CD4-positive, alpha-beta T cell (primary cell): ENCODE data around the gene AP1G1. TPM values are rescaled to one million over a fixed set of nuclear protein-coding genes. Genes with fewer than 3 reads are reported as not detected.

Experiments
- ATAC-seq: fragments of 200-7000 bp; cut with Tn5 transposase; one replicate; pipeline ENCODE4 v1.10.0; 2022; ENCODE audit warnings: mild to moderate bottlenecking; ENCODE audit not compliant: poor library complexity
- CTCF ChIA-PET: fragments of 350-600 bp; sonication (Branson Sonifier 250); formaldehyde crosslinking; loops from one replicate; lab custom pipeline; 2021; ENCODE audit warnings: antibody characterized with exemption, inconsistent platforms; lab: Charles Lee
- POLR2A ChIA-PET: fragments of 350-600 bp; sonication (Branson Sonifier 250); formaldehyde crosslinking; loops from one replicate; lab custom pipeline; 2021; ENCODE audit warnings: antibody characterized with exemption, inconsistent platforms; lab: Charles Lee
- DNase-seq, 14 experiments: peaks; one replicate each; pipeline ENCODE4 v3.0.0-alpha.2; 2013 to 2020; ENCODE audit warnings: mixed read lengths in 2 of 14
- H3K27ac ChIP-seq, 2 donors: one replicate each; pipeline versions ENCODE4 v1.5.1 to v1.7.0; 2013; ENCODE audit warnings: low read length in 2 of 2, low read depth in 1 of 2, mild to moderate bottlenecking in 1 of 2
- H3K27me3 ChIP-seq, 2 experiments: 1 replicate in 1 of 2; 2 replicates in 1 of 2; pipeline versions ENCODE4 v1.6.1 to v1.7.0; 2013; ENCODE audit warnings: low read length in 2 of 2, control low read depth in 1 of 2, mild to moderate bottlenecking in 1 of 2, moderate library complexity in 1 of 2; ENCODE audit not compliant: insufficient read depth in 2 of 2, control insufficient read depth in 1 of 2
- H3K36me3 ChIP-seq: one replicate; pipeline ENCODE4 v1.6.1; 2013; ENCODE audit warnings: low read length, control low read depth; ENCODE audit not compliant: insufficient read depth
- H3K4me1 ChIP-seq: one replicate; pipeline ENCODE4 v1.6.1; 2013; ENCODE audit warnings: low read length, control low read depth; ENCODE audit not compliant: insufficient read depth
- H3K4me3 ChIP-seq: one replicate; pipeline ENCODE4 v1.5.1; 2013; ENCODE audit warnings: mild to moderate bottlenecking, low read length, moderate library complexity
- H3K9me3 ChIP-seq, 2 experiments: 1 replicate in 1 of 2; 2 replicates in 1 of 2; pipeline versions ENCODE4 v1.6.1 to v1.7.0; 2013; ENCODE audit warnings: low read length in 2 of 2, mild to moderate bottlenecking in 2 of 2, control low read depth in 1 of 2, moderate library complexity in 1 of 2; ENCODE audit not compliant: control insufficient read depth in 1 of 2, insufficient read depth in 1 of 2
- H3K27ac Mint-ChIP-seq: one replicate; pipeline ENCODE4 v1.8.0; 2020; ENCODE audit warnings: mixed read lengths
- H3K27me3 Mint-ChIP-seq: one replicate; pipeline ENCODE4 v1.8.0; 2021; ENCODE audit warnings: mixed read lengths
- H3K36me3 Mint-ChIP-seq: one replicate; pipeline ENCODE4 v1.8.0; 2021; ENCODE audit warnings: low read depth, mixed read lengths
- H3K4me1 Mint-ChIP-seq: one replicate; pipeline ENCODE4 v1.8.0; 2021; ENCODE audit warnings: low read depth, mixed read lengths
- H3K4me3 Mint-ChIP-seq: one replicate; pipeline ENCODE4 v1.8.0; 2020; ENCODE audit warnings: mild to moderate bottlenecking, mixed read lengths
- H3K9me3 Mint-ChIP-seq: one replicate; pipeline ENCODE4 v1.8.0; 2020; ENCODE audit warnings: mixed read lengths
- CTCF ChIP-seq: fragments of 200-600 bp; IDR thresholded peaks from one replicate; pipeline ENCODE4 v1.8.0; 2022; ENCODE audit warnings: antibody characterized with exemption, mild to moderate bottlenecking
- intact Hi-C, 2 experiments: fragments of 100-400 bp; cut with DNase I in 1 of 2; cut with micrococcal nuclease in 1 of 2; formaldehyde crosslinking; loops; one replicate each; pipeline versions ENCODE4 v1.15.1 to v1.9.0; 2023 to 2025; cut with DNase I, micrococcal nuclease
- polyA plus RNA-seq, 2 donors: library from polyadenylated mRNA; unstranded; fragments of 120-200 nt; gene quantifications; one replicate each; pipeline ENCODE4 v1.2.1, GENCODE V29; 2013
- total RNA-seq, 174 experiments: library from RNA in 2 of 174; stranded (reverse) in 2 of 174; gene quantifications; one replicate each; pipeline ENCODE4 v1.2.3 and lab custom pipeline; 2021 to 2026

AP1G1 gene
- total RNA-seq (100 to 1,000 TPM; 171 to 175 TPM), total RNA-seq (lab: John Stamatoyannopoulos, UW) (108 to 288 (median 149) reads per million in 172 experiments)
- polyA plus RNA-seq (2013, experiment 1 of 2), result 34.2 TPM
- polyA plus RNA-seq (2013, experiment 2 of 2), result 47.2 TPM

GRCh38 chr16:71808593-71809459, at the start of gene AP1G1:
Gene AP1G1, minus strand, starts transcription at chr16:71808834. Its CDS starts 19,355 bp downstream, at chr16:71789479.
- POLR2A ChIA-PET, result interaction anchor here (0.7 to 8.0 kb wide), 21 partner anchors 8 to 285 kb away, joined by 3 to 190 read pairs (median 7); partner anchors contain the start of genes DHX38, IST1, TXNL4B and ZNF821
- Histone ChIP-seq H3K27ac (peak within 1 kb of the TSS; percentile 98 to 99), H3K4me3 (peak within 1 kb of the TSS; percentile 91), H3K36me3 (peaks cover under 1% of the 10 kb centered on the region), H3K27me3 (no peaks in the 10 kb centered on the region), H3K4me1 (peaks cover 43% of the 10 kb centered on the region), H3K9me3 (no peaks in the 10 kb centered on the region)
- intact Hi-C loops, result loop anchor here (1.0 to 10.0 kb wide), 10 partner anchors 36 to 244 kb away; partner anchors contain the start of genes ATXN1L (in 2 of the 2), DHODH (in 2 of the 2), IST1 (in 2 of the 2) and PHLPP2 (in 1 of the 2)
- Mint-ChIP-seq H3K4me3 (peak within 1 kb of the TSS; percentile 100), H3K9me3 (no peaks in the 10 kb centered on the region), H3K27me3 (no peaks in the 10 kb centered on the region), H3K27ac (peak within 1 kb of the TSS; percentile 100), H3K36me3 (peaks cover 17% of the 10 kb centered on the region), H3K4me1 (peaks cover 47% of the 10 kb centered on the region)
- no peak for TF ChIP-seq CTCF
- CTCF ChIA-PET, result interaction anchor here (0.8 to 4.1 kb wide), 3 partner anchors 9 to 153 kb away, joined by 3 to 25 read pairs (median 4); partner anchors contain the start of gene ZNF821
- ATAC-seq (peak; percentile 87), DNase-seq (peak; percentile 84 to 99 (median 90))

GRCh38 chr16:71855937-71856662, 47.5 kb upstream of the AP1G1 start:
- H3K4me1 ChIP-seq, result peaks cover 22% of the 10 kb centered on the region
- POLR2A ChIA-PET, result interaction anchor here (0.6 to 1.4 kb wide), 3 partner anchors 14 to 36 kb away, joined by 3 to 4 read pairs (median 3); no protein-coding TSS in a partner anchor

More at GRCh38 chr16:71855937-71856662, 47.5 kb upstream of the AP1G1 start:
- peaks cover 69% of the 10 kb centered on the region for H3K36me3 Mint-ChIP-seq
- peaks cover 44% of the 10 kb centered on the region for H3K36me3 ChIP-seq
- H3K9me3 ChIP-seq, result no peaks in the 10 kb centered on the region
- no peak overlapping the region for H3K4me3 ChIP-seq
- ATAC-seq (peak; percentile 63), DNase-seq (peak in 2 of 14 experiments; percentile 20 to 60)
- H3K9me3 Mint-ChIP-seq, result no peaks in the 10 kb centered on the region
- H3K4me1 Mint-ChIP-seq, result peaks cover 66% of the 10 kb centered on the region
- no peak overlapping the region for H3K4me3 Mint-ChIP-seq
- no peaks in the 10 kb centered on the region for H3K27me3 Mint-ChIP-seq
- no peak for TF ChIP-seq CTCF
- H3K27ac Mint-ChIP-seq, result peak overlapping the region; percentile 68
- CTCF ChIA-PET, result interaction anchor here (6.3 kb wide), 1 partner anchor 26 kb away, joined by 35 read pairs; the partner anchor contains the start of gene ZNF821
- intact Hi-C loops, result no loop called here
- no peaks in the 10 kb centered on the region for H3K27me3 ChIP-seq
- H3K27ac ChIP-seq, result peak overlapping the region in 1 of 2 donors; percentile 11
